ENCODE results near the gene MRPS2.

DNA sequence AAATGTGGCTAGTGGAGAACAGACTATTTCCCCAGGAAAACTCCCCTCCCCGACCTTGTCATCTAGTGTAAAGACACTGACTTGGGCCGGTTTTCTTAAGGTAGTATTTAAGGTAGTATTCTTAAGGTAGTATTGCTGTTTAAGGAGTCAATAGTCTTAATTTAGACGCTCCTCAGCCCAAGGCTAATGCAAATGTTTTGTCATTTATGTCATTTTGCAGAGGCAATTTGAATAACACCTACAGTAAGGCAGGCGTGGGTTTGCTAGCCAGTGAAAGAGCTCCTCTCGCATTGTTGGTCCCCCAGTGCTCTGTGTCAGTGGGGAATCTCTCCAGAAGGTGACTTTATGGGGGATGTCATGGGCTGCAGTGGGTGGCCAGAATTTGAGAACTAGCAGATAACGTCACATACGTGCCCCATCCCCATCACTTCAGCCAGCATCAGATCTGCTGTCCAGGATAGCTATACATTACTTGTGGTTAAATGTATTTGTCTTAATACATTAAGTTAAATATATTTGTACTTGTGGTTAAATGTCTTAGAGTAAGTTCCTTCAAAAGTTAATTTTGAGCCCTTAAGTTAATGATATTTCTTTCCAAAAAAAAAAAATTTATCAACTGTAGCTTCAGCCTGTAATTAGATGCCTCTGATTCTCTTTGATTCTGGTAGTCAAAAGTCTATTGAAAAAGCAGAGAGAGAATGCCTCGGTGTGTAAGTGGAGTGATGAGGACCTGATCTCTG lies 18.3 kb upstream of the MRPS2 start:
- TF ChIP-seq, protein P1, sequence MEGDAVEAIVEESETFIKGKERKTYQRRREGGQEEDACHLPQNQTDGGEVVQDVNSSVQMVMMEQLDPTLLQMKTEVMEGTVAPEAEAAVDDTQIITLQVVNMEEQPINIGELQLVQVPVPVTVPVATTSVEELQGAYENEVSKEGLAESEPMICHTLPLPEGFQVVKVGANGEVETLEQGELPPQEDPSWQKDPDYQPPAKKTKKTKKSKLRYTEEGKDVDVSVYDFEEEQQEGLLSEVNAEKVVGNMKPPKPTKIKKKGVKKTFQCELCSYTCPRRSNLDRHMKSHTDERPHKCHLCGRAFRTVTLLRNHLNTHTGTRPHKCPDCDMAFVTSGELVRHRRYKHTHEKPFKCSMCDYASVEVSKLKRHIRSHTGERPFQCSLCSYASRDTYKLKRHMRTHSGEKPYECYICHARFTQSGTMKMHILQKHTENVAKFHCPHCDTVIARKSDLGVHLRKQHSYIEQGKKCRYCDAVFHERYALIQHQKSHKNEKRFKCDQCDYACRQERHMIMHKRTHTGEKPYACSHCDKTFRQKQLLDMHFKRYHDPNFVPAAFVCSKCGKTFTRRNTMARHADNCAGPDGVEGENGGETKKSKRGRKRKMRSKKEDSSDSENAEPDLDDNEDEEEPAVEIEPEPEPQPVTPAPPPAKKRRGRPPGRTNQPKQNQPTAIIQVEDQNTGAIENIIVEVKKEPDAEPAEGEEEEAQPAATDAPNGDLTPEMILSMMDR (IDR thresholded peaks at IDR 0.05), result no peak
- TF ChIP-seq POLR2A (IDR thresholded peaks at IDR 0.05), result no peak
